ENCODE data around the gene TBK1.

TBK1 gene

DNA sequence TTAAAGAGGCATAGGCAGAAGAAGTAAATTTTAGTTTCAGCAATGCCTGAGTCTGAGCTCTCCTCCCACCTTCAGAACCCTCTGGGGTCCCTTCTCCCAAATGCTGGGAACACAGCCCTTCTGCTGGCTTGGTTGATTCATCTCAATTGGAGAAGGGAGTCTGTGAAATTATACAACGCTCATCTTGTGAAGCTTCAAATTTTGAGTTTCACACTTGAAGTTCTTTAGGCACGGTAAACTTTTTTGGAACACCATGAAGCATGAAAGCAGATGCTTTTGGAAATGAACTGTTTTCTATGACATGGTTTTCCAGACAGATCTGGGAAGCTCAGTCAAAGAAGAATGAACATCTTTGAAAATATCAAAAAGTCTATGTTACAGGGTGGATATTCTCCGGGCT is 69.9 kb downstream of the TBK1 start:
- TF ChIP-seq TAF1 (IDR thresholded peaks at IDR 0.05; ENCODE audit: borderline replicate concordance, insufficient read depth, low read length) (no peak), FOXP2 (optimal IDR thresholded peaks at IDR 0.05; ENCODE audit: borderline replicate concordance, extremely low read depth, extremely low read length, insufficient read depth) (no peak), REST (IDR thresholded peaks at IDR 0.05; ENCODE audit: insufficient read depth in 1 of 2, low read depth in 2 of 2, low read length in 2 of 2) (no peak), POLR2AphosphoS5 (IDR thresholded peaks at IDR 0.05; ENCODE audit: low read depth, low read length) (no peak), SIN3A (IDR thresholded peaks at IDR 0.05; ENCODE audit: borderline replicate concordance, insufficient read depth, low read length) (no peak)

GRCh38 chr12:64522316-64522715 is 70.4 kb downstream of the TBK1 start:
- TF ChIP-seq SIN3A (IDR thresholded peaks at IDR 0.05; ENCODE audit: borderline replicate concordance, insufficient read depth, low read length): no peak
- TF ChIP-seq FOXP2 (optimal IDR thresholded peaks at IDR 0.05; ENCODE audit: borderline replicate concordance, extremely low read depth, extremely low read length, insufficient read depth): no peak
- no peak for TF ChIP-seq POLR2AphosphoS5 (IDR thresholded peaks at IDR 0.05; ENCODE audit: low read depth, low read length)
- TF ChIP-seq REST (IDR thresholded peaks at IDR 0.05; ENCODE audit: insufficient read depth in 1 of 2, low read depth in 2 of 2, low read length in 2 of 2): no peak
- no peak for TF ChIP-seq TAF1 (IDR thresholded peaks at IDR 0.05; ENCODE audit: borderline replicate concordance, insufficient read depth, low read length)

- TF ChIP-seq SIN3A (IDR thresholded peaks at IDR 0.05; ENCODE audit: borderline replicate concordance, insufficient read depth, low read length): no peak
- no peak for TF ChIP-seq FOXP2 (optimal IDR thresholded peaks at IDR 0.05; ENCODE audit: borderline replicate concordance, extremely low read depth, extremely low read length, insufficient read depth)
- TF ChIP-seq TAF1 (IDR thresholded peaks at IDR 0.05; ENCODE audit: borderline replicate concordance, insufficient read depth, low read length): no peak
- no peak for TF ChIP-seq REST (IDR thresholded peaks at IDR 0.05; ENCODE audit: insufficient read depth in 1 of 2, low read depth in 2 of 2, low read length in 2 of 2)
- no peak for TF ChIP-seq POLR2AphosphoS5 (IDR thresholded peaks at IDR 0.05; ENCODE audit: low read depth, low read length)
These were observed 70.9 kb downstream of the TBK1 start for GRCh38 chr12:64522807-64523206.

- TF ChIP-seq POLR2AphosphoS5 (IDR thresholded peaks at IDR 0.05; ENCODE audit: low read depth, low read length) (no peak), TAF1 (IDR thresholded peaks at IDR 0.05; ENCODE audit: borderline replicate concordance, insufficient read depth, low read length) (no peak), SIN3A (IDR thresholded peaks at IDR 0.05; ENCODE audit: borderline replicate concordance, insufficient read depth, low read length) (no peak), REST (IDR thresholded peaks at IDR 0.05; ENCODE audit: insufficient read depth in 1 of 2, low read depth in 2 of 2, low read length in 2 of 2) (no peak), FOXP2 (optimal IDR thresholded peaks at IDR 0.05; ENCODE audit: borderline replicate concordance, extremely low read depth, extremely low read length, insufficient read depth) (no peak)
These were observed 73.7 kb downstream of the TBK1 start for GRCh38 chr12:64525461-64526160.
